WTC11 (cell line): ENCODE data around the gene FAM3C.

Experiments used
- AFF4 ChIP-seq: sonication (generic); formaldehyde crosslinking; IDR thresholded peaks from 2 replicates; pipeline ENCODE4 v1.8.1; 2023; ENCODE audit warnings: mild to moderate bottlenecking, missing genetic modification reagents, borderline replicate concordance
- CTCF ChIP-seq: fragments of 200-600 bp; IDR thresholded peaks from 2 replicates; pipeline ENCODE4 v1.8.0; 2022; ENCODE audit warnings: antibody characterized with exemption
- E2F1 ChIP-seq: sonication (generic); formaldehyde crosslinking; IDR thresholded peaks from 2 replicates; pipeline ENCODE4 v1.8.0; 2022; ENCODE audit warnings: mild to moderate bottlenecking, missing genetic modification reagents
- KAT7 ChIP-seq: sonication (generic); formaldehyde crosslinking; IDR thresholded peaks from 2 replicates; pipeline ENCODE4 v1.8.1; 2023; ENCODE audit warnings: missing genetic modification reagents, mild to moderate bottlenecking, borderline replicate concordance
- NR1H2 ChIP-seq: sonication (generic); formaldehyde crosslinking; IDR thresholded peaks from 2 replicates; pipeline ENCODE4 v1.9.0; 2021; ENCODE audit warnings: mild to moderate bottlenecking, moderate library complexity, missing genetic modification reagents
- PREB ChIP-seq: sonication (generic); formaldehyde crosslinking; IDR thresholded peaks from 2 replicates; pipeline ENCODE4 v1.8.1; 2022; ENCODE audit warnings: mild to moderate bottlenecking, missing genetic modification reagents, moderate library complexity, borderline replicate concordance
- RORB ChIP-seq: fragments of 250-450 bp; sonication (Bioruptor Pico); IDR thresholded peaks from 2 replicates; pipeline ENCODE4 v1.9.0; 2021; ENCODE audit warnings: mild to moderate bottlenecking
- ZMAT4 ChIP-seq: fragments of 250-450 bp; sonication (Bioruptor Pico); IDR thresholded peaks from 2 replicates; pipeline ENCODE4 v1.9.0; 2021; ENCODE audit warnings: mild to moderate bottlenecking

- TF ChIP-seq PREB (no peak), NR1H2 (no peak), CTCF (no peak), RORB (CRISPR knock-in tag) (no peak), KAT7 (CRISPR knock-in tag) (no peak), ZMAT4 (CRISPR knock-in tag) (no peak), E2F1 (CRISPR knock-in tag) (no peak), AFF4 (CRISPR knock-in tag) (no peak)
Measured at GRCh38 chr7:121390109-121390508, 6.0 kb downstream of the FAM3C start.
